Measurements from ENCODE around the gene EMILIN3. TPM values are rescaled to one million over a fixed set of nuclear protein-coding genes. Genes with fewer than 3 reads are reported as not detected.
A peak's percentile ranks its signal among the peaks of the same experiment; 100 is the strongest.

The EMILIN3 gene
- total and polyA plus RNA-seq, 5 donors = 2.1 to 7.4 (median 4.8) TPM

DNA sequence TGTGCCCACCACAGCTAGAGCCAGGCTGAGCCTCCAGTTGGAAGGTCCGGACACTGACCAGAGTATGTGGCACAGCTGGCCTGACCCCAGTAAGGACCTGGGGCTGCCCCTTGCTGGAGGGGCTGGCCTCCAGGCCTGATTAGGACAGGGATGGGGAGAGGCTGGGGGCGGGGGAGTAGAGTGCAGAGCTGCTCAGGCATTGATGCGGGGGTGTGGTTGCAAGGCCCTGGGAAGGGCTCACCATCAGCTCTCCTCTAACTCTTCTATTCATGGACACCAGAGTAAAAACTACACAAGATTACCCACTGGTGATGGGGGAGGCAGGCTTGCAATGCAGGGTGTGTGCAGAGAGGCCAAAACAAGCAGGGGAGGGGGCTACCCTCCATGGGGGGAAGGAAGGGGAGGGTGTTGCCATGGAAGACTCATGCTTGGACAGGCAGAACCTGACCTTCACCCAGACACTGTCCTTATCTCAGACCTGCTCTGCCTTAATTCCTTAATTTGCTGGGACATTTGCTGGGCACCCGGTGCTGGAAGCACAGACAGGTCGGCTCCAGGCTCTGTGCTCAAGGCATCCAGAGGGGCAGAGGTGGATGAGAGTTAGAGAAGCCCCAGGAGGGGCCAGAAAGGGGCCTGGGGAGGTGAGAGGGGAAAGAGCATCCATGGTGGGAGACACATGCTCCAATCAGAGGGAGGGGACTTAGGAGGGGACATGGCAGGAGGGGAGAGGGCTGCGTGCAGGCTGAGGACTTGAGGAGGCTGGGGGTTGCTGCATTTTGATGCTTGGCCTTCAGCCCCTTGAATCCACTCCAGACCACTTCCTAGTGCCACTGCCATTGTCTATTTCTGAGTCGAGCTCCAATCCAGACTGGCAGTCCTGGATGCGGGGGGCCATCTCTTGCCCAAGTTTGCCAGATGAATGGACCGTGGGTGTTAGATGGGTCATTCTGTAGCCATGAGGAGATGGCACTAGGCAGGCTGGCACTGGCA is 7.6 kb upstream of the EMILIN3 start:
- no peaks in the 10 kb centered on the region for H3K4me1 ChIP-seq (ENCODE audit: control insufficient read depth, insufficient read depth, low read length)
- intact Hi-C loops (cut with DNase I) = no loop called here
- DNase-seq = no peak
- H3K9me3 ChIP-seq (ENCODE audit: control insufficient read depth, low read length) = no peaks in the 10 kb centered on the region
- WGBS = 82% methylated on average over 9 of the region's 9 CpGs
- no peaks in the 10 kb centered on the region for H3K27me3 ChIP-seq (ENCODE audit: control insufficient read depth, insufficient read depth)
- no peak overlapping the region for H3K4me3 ChIP-seq (ENCODE audit: low read length)
- no peak overlapping the region for H3K27ac ChIP-seq (ENCODE audit: low read length)
- no peak for ATAC-seq

GRCh38 chr20:41373251-41373783 is 6.7 kb upstream of the EMILIN3 start:
- WGBS = 78% methylated on average over 11 of the region's 11 CpGs
- Histone ChIP-seq H3K27ac (ENCODE audit: low read length) (no peak overlapping the region), H3K27me3 (ENCODE audit: control insufficient read depth, insufficient read depth) (no peaks in the 10 kb centered on the region), H3K4me1 (ENCODE audit: control insufficient read depth, insufficient read depth, low read length) (no peaks in the 10 kb centered on the region), H3K4me3 (ENCODE audit: low read length) (no peak overlapping the region), H3K9me3 (ENCODE audit: control insufficient read depth, low read length) (no peaks in the 10 kb centered on the region)
- no peak for ATAC-seq
- DNase-seq = no peak
- intact Hi-C loops (cut with DNase I) = no loop called here

DNA sequence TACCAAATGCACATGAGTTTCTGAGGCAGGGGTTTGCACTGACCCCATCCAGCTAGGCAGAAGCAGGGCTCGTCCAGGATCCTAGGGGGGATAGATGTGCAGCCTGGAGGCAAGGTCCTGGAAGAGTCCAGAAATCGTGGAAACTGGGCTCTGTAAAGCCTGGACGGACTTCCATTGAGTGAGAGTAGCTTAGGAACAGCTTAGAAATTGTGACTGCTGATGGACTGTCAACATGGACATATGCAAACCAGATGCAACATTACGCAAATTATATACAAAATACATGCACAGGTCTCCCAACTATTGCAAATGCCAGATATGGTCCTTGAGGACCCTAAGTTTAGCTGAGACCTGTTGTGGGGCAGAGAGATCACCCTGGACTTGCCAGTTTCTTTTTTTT is 4.8 kb upstream of the EMILIN3 start:
- intact Hi-C loops (cut with DNase I) = no loop called here
- no peaks in the 10 kb centered on the region for H3K27me3 ChIP-seq (ENCODE audit: control insufficient read depth, insufficient read depth)
- ATAC-seq (no peak), DNase-seq (no peak)
- H3K4me1 ChIP-seq (ENCODE audit: control insufficient read depth, insufficient read depth, low read length) = no peaks in the 10 kb centered on the region
- no peaks in the 10 kb centered on the region for H3K9me3 ChIP-seq (ENCODE audit: control insufficient read depth, low read length)
- H3K27ac ChIP-seq (ENCODE audit: low read length) = no peak overlapping the region
- 89% methylated on average over 4 of the region's 4 CpGs for WGBS
- no peak overlapping the region for H3K4me3 ChIP-seq (ENCODE audit: low read length)

DNA sequence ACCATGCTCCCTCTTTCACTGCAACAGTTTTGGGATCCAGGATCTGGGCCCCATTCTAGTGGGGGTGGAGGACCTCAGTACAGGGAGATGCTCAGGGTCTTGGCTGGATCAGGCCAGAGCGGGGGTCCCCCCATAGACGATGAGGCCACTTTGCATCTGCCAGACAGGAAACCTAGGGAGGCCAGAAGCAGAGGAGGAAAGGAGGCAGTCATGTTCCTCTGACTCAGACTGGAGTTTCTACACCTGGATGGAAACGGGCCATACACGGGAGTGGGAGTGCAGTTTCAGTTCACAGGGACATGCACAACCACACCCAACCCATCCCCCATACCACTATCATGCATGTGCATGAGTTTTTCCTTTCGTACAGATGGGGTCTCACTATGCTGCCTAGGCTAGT is 3.6 kb upstream of the EMILIN3 start:
- 81% methylated on average over 5 of the region's 5 CpGs for WGBS
- DNase-seq (no peak), ATAC-seq (no peak)
- Histone ChIP-seq H3K4me1 (ENCODE audit: control insufficient read depth, insufficient read depth, low read length) (no peaks in the 10 kb centered on the region), H3K27ac (ENCODE audit: low read length) (no peak overlapping the region), H3K4me3 (ENCODE audit: low read length) (no peak overlapping the region), H3K9me3 (ENCODE audit: control insufficient read depth, low read length) (no peaks in the 10 kb centered on the region), H3K27me3 (ENCODE audit: control insufficient read depth, insufficient read depth) (no peaks in the 10 kb centered on the region)
- intact Hi-C loops (cut with DNase I) = no loop called here

DNA sequence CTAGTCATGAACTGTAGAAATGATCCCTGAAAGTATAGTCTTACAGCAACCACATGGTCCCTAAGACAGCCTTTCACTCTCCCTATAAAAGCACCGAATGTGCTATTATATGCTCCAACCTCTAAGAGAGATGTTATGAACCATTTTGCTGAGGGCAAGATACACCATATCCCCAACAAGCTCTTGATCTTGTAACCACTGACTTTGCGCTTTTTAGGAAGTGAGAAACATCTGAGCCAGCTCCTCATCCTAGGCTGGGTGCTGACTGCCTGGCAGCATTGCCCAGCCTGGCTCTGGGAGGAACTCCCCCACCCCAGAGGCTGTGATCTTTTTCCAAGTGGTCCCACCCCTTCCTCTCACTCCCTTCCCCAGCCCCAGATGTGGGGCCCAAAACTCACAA is 3.1 kb upstream of the EMILIN3 start:
- intact Hi-C loops (cut with DNase I) = no loop called here
- H3K4me1 ChIP-seq (ENCODE audit: control insufficient read depth, insufficient read depth, low read length) = no peaks in the 10 kb centered on the region
- no peak for ATAC-seq
- H3K9me3 ChIP-seq (ENCODE audit: control insufficient read depth, low read length) = no peaks in the 10 kb centered on the region
- 81% methylated on average over 2 of the region's 2 CpGs for WGBS
- no peak overlapping the region for H3K27ac ChIP-seq (ENCODE audit: low read length)
- no peak for DNase-seq
- H3K27me3 ChIP-seq (ENCODE audit: control insufficient read depth, insufficient read depth) = no peaks in the 10 kb centered on the region
- no peak overlapping the region for H3K4me3 ChIP-seq (ENCODE audit: low read length)

DNA sequence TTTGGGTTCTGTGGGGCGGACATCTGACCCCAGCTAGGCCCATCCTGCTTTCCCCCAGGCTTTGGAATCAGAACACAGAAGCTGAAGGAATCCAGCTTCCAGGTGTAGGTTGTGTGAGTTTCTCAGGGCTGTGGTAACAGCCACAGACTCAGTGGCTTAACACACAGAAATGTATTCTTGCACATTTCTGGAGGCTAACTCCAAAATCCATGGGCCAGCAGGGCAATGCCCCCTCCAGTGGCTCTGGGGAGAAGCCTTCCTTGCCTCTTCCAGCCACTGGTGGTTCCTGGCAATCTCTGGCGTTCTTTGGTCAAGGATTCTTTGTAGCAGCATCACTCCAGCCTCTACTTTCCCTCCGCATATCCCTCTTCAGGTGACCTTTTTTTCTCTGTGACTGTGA is 1.3 kb upstream of the EMILIN3 start:
- no peak for ATAC-seq
- intact Hi-C loops (cut with DNase I) = no loop called here

GRCh38 chr20:41367393-41367695 is 726 bp upstream of the EMILIN3 start:
- intact Hi-C loops (cut with DNase I) = no loop called here
- WGBS = 77% methylated on average over 13 of the region's 13 CpGs
- Histone ChIP-seq H3K27me3 (ENCODE audit: control insufficient read depth, insufficient read depth) (no peaks in the 10 kb centered on the region), H3K4me1 (ENCODE audit: control insufficient read depth, insufficient read depth, low read length) (no peaks in the 10 kb centered on the region), H3K4me3 (ENCODE audit: low read length) (no peak overlapping the region), H3K27ac (ENCODE audit: low read length) (no peak overlapping the region), H3K9me3 (ENCODE audit: control insufficient read depth, low read length) (no peaks in the 10 kb centered on the region)
- no peak for DNase-seq
- ATAC-seq = no peak

More for the DNA sequence above, 1.3 kb upstream of the EMILIN3 start:
- no peak overlapping the region for H3K4me3 ChIP-seq (ENCODE audit: low read length)
- H3K9me3 ChIP-seq (ENCODE audit: control insufficient read depth, low read length) = no peaks in the 10 kb centered on the region
- WGBS = 94% methylated on average over 3 of the region's 3 CpGs
- H3K27me3 ChIP-seq (ENCODE audit: control insufficient read depth, insufficient read depth) = no peaks in the 10 kb centered on the region
- no peak overlapping the region for H3K27ac ChIP-seq (ENCODE audit: low read length)
- no peaks in the 10 kb centered on the region for H3K4me1 ChIP-seq (ENCODE audit: control insufficient read depth, insufficient read depth, low read length)
- DNase-seq = no peak

DNA sequence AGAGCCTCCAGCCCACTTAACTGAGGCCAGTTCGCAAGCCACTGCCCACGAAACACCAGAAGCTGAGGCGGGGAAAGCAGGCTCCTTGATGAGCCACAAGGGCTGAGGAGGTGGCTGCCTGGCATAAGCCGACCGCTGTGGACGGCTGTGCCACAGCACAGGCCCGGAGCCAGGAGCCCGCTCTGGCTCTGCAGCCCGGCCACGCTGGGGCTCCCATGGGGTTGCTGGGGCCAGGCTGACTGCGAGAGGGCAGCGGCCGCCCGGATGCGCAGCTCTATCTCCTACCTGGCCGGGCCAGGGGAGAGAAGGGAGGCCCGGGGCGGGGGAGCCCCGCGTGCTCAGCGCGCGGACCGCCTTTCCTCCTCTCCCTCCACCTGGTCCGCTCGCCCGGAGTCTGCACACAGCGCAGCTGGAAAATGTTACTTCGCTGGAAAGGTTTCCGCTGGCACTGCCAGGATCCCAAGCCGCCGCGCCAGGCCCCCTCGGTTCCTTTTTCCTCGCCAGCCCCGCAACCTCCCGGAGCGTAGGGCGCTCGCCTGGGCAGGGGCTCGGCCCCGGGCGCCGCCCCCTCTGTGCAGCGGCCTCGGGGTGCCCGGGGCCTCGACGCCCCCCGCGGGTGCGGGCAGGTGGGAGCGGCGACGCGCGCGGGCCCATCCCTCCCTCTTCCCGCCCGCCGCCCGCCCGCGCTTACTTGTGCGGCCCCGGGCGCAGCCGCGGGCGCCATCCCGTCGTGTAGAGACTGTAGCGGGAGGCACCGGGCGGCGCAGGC is 657 bp downstream of the EMILIN3 start:
- H3K27ac ChIP-seq (ENCODE audit: low read length) = no peak overlapping the region
- peak overlapping the region; percentile 62 for H3K4me3 ChIP-seq (ENCODE audit: low read length)
- no peaks in the 10 kb centered on the region for H3K27me3 ChIP-seq (ENCODE audit: control insufficient read depth, insufficient read depth)
- 4% methylated on average over 76 of the region's 76 CpGs for WGBS
- no peaks in the 10 kb centered on the region for H3K9me3 ChIP-seq (ENCODE audit: control insufficient read depth, low read length)
- no peak for ATAC-seq
- H3K4me1 ChIP-seq (ENCODE audit: control insufficient read depth, insufficient read depth, low read length) = no peaks in the 10 kb centered on the region
- intact Hi-C loops (cut with DNase I) = no loop called here
- DNase-seq = peak in 1 of 3 donors; percentile 77

DNA sequence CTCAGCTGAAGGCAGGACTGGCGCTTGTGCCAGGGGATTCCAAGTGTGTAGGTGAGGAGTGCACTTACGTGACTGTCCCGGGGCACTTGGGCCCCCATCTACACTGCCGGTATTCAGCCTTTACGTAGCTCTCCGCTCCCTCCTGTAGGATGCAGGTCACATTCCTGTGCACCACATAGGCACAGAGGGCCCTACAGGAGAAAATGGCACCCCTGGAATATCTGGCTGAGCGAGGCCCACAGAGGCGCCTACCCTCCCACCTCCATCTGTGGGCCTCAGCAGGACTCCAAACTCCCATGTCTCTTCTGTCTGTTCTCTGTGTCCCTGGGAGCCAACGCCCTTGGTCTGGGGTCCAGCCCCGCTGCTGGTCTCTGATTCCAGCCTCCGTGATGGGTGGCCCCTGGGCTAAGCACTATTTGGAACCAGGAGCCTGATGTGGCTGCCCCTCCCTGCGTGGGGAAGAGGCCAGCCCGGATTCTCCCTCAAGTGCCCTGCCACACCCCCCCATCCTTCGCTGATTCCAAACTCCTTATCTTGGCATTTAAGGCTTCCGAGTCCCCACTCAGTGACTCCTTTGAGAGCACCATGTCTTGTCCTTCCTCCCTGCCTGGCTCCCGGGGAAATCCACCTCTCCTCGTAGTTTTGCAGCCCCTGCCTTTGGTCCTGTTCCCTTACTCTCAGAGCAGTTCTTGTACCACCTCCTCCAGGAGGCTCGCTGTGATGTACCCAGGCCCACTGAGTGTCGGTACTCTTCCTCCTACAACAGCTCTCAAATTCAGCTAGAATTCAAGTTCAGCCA is 1.5 kb downstream of the EMILIN3 start:
- Histone ChIP-seq H3K4me1 (ENCODE audit: control insufficient read depth, insufficient read depth, low read length) (no peaks in the 10 kb centered on the region), H3K9me3 (ENCODE audit: control insufficient read depth, low read length) (no peaks in the 10 kb centered on the region), H3K27ac (ENCODE audit: low read length) (no peak overlapping the region), H3K4me3 (ENCODE audit: low read length) (no peak overlapping the region), H3K27me3 (ENCODE audit: control insufficient read depth, insufficient read depth) (no peaks in the 10 kb centered on the region)
- intact Hi-C loops (cut with DNase I) = loop anchor here in 2 of 4 donors (5.0 kb wide), 1 partner anchor 42 kb away; no protein-coding TSS in a partner anchor
- WGBS = 77% methylated on average over 19 of the region's 19 CpGs
- ATAC-seq (no peak), DNase-seq (no peak)

DNA sequence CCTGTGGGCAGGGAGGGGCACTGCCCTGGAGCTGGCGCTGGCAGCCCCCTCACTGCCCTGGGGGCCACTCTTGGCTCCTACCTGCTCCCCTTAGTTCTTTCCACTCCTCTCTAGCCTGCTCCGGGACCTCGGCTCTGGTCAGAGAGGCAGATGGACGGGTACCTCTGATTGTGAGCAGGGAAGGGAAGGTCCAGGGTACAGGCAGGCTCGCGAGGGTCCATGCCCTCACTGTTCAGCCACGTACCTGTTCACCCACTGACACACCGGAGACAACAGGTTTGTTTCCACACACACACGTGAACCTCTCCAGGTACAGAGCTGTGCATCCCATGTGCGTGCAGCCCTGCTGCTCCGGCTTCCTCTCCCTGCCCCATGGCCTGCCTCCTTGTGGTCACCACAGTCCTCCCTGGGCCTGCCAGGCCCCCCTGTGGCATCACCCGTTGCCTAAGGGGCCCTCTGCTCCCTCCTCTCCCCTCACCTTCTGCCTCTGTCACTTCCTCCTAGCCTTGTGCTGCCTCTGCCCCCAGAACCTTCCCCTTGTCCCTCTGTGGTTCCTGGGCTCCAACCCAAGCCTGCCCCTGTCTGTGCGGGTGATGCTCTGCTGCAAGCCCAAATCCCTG is 2.3 kb downstream of the EMILIN3 start:
- intact Hi-C loops (cut with DNase I) = loop anchor here in 2 of 4 donors (5.0 kb wide), 1 partner anchor 43 kb away; no protein-coding TSS in a partner anchor
- Histone ChIP-seq H3K4me3 (ENCODE audit: low read length) (no peak overlapping the region), H3K27ac (ENCODE audit: low read length) (no peak overlapping the region), H3K4me1 (ENCODE audit: control insufficient read depth, insufficient read depth, low read length) (no peaks in the 10 kb centered on the region), H3K9me3 (ENCODE audit: control insufficient read depth, low read length) (no peaks in the 10 kb centered on the region), H3K27me3 (ENCODE audit: control insufficient read depth, insufficient read depth) (no peaks in the 10 kb centered on the region)
- WGBS = 92% methylated on average over 13 of the region's 13 CpGs
- ATAC-seq (no peak), DNase-seq (no peak)

Data from right cardiac atrium (tissue), 5 donors.